HG03175 (cell line): Measurements from ENCODE around the gene A1BG.
"Not testable (repeated sequence)": the region's sequence is repeated elsewhere in the genome, so short reads cannot be mapped to it uniquely, and the experiment has no call there.

Experiments used
- ATAC-seq: cut with Tn5 transposase; IDR thresholded peaks from one replicate; pipeline ENCODE4 v1.9.1; 2021; ENCODE audit warnings: mild to moderate bottlenecking, moderate library complexity; ENCODE audit not compliant: unreplicated experiment

A1BG gene

DNA sequence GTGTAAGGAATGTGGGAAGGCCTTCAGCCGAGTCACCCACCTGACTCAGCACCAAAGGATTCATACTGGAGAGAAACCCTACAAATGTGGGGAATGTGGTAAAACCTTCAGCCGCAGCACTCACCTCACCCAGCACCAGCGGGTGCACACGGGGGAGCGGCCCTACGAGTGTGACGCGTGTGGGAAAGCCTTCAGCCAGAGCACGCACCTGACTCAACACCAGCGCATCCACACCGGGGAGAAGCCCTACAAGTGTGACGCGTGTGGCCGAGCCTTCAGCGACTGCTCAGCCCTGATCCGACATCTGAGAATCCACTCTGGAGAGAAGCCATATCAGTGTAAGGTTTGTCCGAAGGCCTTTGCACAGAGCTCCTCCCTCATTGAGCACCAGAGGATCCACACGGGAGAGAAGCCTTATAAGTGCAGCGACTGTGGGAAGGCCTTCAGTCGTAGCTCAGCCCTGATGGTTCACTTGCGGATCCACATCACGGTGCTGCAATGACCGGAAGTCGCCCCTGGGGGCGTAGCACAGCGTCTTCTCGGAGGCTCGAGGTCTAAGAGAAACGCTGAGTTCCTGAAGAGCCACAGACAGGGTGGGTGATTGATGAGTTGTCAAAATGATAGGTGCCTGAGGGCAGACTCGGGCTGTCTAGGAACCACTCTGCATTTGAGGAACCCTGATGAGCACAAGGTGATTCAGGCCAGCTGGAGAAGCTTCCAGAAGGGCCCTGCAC, 14.3 kb downstream of the A1BG start:
- ATAC-seq, result no peak

DNA sequence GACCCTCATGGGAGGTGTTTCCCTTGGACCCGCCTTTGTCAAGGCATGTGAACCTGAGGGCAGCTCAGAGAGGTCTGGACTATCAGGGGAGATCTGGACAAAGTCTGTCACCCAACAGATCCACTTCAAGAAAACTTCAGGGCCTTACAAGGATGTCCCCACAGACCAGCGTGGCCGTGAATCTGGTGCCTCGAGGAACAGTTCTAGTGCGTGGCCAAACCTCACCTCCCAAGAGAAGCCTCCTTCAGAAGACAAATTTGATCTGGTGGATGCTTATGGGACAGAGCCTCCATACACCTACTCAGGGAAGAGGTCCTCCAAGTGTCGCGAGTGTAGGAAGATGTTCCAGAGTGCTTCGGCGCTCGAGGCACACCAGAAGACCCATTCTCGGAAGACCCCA, 15.0 kb downstream of the A1BG start:
- ATAC-seq, result no peak

GRCh38 chr19:58336820-58337219, 16.5 kb downstream of the A1BG start:
- ATAC-seq, result no peak

- ATAC-seq, result no peak
Measured at GRCh38 chr19:58336216-58336615, 17.1 kb downstream of the A1BG start.

DNA sequence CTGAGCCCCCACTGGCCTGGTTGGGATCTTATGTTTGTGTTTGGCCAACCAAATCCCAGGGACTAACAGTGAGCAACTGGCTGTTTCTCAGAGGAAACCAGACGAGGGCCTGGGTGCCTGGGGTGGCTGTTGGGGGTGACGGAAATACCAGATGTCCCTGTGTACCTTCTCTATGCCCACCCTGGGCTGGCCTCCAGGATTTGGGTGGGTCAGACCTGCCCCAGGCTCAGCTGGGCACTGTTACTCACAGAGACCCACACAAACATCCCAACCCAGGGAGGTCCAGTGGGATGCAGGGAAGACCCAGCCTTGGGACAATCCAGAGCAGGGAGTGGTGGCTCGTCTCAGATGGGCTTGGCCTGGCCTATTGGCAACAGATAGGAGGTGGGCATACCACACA, 17.7 kb downstream of the A1BG start:
- ATAC-seq, result no peak

GRCh38 chr19:58334691-58335249, 18.5 kb downstream of the A1BG start:
- no peak for ATAC-seq

DNA sequence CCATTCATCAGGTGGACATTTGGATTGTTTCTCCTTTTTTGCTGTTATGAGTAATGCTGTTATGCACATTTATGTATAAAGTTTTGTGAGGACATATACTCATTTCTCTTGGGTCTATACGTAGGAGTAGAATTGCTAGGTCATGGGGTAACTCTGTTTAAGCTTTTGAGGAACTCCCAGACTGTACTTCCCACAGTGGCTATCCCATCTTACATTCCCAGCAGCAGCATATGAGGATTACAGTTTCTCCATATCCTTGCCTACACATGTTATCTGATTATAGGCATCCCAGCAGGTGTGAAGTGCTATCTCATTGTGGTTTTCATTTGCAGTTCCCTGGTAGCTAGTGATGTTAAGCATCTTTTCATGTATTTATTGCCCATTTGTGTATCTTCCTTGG, 20.6 kb downstream of the A1BG start:
- no peak for ATAC-seq

GRCh38 chr19:58330458-58330857, 22.8 kb downstream of the A1BG start:
- ATAC-seq, result no peak

DNA sequence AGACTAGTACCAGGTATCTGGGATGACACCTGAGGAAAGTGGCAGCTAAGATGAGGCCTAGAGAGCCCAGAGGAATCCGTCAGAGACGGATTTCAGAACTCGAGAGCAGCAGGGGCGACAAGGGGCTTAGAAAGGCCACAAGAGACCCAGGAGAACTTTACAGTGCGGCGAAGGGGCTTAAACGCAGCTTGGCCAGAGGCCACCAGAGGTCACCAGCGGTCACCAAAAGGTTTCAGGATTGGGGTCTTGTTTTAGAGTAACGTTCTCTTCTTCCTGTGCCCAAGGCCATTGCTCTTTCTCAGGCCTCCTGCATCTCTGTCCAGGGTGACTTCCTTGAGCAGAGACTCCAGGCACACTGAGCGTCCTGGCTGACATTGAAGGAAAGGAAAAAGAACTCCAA, 24.3 kb downstream of the A1BG start:
- no peak for ATAC-seq

GRCh38 chr19:58326914-58327726, 26.2 kb downstream of the A1BG start, which contains the start of gene ZSCAN22:
Gene ZSCAN22, plus strand, starts transcription at chr19:58326994. Its CDS starts 7,809 bp downstream, at chr19:58334803.
- ATAC-seq, result peak; percentile 92

DNA sequence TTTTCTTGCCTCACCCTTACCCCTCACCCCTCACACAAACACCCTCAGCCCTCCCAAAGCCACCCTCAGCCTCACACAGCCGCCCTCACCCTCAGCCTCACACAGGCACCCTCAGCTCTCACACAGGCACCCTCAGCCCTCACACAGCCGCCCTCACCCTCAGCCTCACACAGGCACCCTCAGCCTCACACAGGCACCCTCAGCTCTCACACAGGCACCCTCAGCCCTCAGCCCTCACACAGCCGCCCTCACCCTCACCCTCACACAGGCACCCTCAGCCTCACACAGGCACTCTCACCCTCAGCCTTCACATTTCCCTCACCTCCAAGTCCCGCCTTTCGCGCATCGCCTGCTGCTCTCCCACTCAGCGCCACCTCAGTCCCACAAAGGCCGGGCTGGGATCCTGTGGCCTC, 26.8 kb downstream of the A1BG start:
- no peak for ATAC-seq

DNA sequence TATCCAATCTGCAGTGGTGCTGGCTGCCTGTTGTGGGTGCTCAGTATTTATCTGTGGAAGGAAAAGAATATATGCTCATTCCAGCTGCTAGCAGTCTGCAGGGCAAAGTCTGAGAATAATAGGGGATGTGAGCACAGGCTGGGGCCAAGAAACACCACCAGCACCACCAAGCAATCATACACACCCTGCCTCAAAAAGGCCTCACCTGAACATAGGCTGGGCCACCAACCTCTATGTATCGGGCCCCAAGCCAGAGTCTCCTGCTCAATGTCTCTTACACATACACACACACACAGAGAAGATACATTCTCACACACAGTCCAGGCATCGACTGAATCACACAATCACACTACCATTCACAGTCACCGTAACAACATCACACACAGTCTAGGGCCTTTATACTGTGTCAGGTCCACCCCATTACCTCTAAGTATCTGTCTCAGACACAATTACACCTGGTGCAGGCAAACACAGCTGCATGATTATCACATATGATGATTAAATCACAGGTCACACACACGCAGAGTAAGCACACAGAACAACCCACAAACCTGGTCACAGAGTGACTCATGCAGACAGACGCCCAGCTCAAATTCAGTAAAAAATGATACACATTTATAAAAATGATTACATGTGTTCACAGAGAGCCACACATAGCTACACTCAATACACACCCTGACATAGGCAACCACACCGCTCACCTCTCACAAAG, 27.8 kb downstream of the A1BG start:
- no peak for ATAC-seq

GRCh38 chr19:58319241-58319640, 34.1 kb downstream of the A1BG start:
- ATAC-seq, result no peak

DNA sequence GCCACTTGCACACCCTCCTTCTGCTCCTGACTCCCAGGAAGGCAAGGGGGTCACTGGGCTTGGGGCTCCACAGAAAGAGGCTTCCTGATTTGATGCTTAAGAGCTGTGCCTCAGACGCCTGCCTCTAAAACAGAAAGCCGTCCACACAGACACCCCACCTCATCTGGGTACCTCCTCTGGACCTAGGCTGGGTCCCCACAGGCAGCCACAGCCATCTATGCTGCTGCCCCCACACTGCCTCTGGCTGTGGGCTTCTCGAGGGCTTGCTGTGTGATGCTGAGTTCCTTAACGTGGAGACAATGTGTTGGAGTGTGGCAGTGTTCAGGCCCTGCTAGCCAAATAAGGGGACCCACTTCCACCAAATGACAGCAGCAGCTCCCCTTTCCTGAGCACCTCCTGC, 35.0 kb downstream of the A1BG start:
- no peak for ATAC-seq

DNA sequence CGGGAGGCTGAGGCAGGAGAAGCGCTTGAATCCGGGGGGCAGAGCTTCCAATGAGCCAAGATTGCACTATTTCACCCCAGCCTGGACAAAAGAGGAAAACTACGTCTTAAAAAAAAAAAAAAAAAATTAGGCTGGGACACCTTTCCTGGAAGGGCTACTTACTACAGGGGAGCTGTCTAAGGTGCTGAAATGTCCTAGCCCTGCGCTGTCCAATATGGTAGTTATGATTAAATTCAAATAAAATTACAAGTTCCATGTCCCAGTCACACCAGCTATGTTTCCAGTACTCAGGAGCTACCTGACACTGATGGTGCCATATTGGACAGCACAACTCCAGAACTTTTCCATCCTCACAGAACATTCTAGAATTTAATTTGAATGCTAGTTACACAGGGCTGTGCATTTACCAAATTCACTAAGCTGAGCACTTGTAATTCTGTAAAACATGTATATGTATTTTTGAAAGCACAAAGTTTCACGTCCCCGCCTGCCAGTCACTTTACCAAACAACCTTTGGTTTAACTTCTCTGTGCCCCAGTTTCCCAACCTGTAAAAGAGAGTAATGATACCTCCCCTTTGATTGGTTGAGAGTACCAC, 35.7 kb downstream of the A1BG start:
- ATAC-seq, result no peak

- no peak for ATAC-seq
Measured at GRCh38 chr19:58315580-58315979, 37.7 kb downstream of the A1BG start.

DNA sequence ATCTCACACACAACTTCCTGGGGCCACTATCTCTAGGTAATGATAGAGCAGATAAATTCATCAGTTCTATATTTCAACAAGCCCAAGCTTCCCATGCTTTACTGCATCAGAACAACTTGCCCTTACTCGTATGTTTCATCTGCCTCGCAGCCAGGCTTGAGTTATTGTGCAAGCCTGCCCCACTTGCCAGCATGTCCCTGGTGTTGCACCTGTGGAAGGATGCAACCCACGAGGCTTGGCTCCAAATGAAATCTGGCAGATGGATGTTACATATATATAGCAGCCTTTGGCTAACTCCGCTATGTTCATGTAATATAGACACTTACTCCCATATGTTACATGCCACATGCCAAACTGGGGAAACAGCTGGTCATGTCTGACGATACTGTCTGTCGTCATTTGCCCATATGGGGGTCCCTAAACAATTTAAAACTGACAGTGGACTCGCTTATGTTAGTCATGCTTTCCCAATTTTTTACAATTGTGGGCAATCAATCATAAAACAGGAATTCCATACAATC, 41.9 kb downstream of the A1BG start:
- ATAC-seq, result no peak

GRCh38 chr19:58310685-58311084, 42.6 kb downstream of the A1BG start:
- not testable (repeated sequence) for ATAC-seq

GRCh38 chr19:58307736-58308135, 45.6 kb downstream of the A1BG start:
- ATAC-seq, result no peak

- no peak for ATAC-seq
Measured at GRCh38 chr19:58305932-58306323, 47.4 kb downstream of the A1BG start.
